HepG2 (cell line): ENCODE data around the gene CTXN1. TPM values are rescaled to one million over a fixed set of nuclear protein-coding genes. Genes with fewer than 3 reads are reported as not detected.
A peak's percentile ranks its signal among the peaks of the same experiment; 100 is the strongest.

Experiments
- GPN1 ChIP-seq: sonication (generic); formaldehyde crosslinking; IDR thresholded peaks from 2 replicates; pipeline ENCODE4 v1.5.1; 2020; ENCODE audit warnings: missing genetic modification reagents, borderline replicate concordance
- HNRNPLL ChIP-seq: fragments of 200-400 bp; formaldehyde crosslinking; IDR thresholded peaks from 2 replicates; pipeline ENCODE4 v1.6.1; 2017; ENCODE audit warnings: mild to moderate bottlenecking, low read depth, low read length; ENCODE audit not compliant: poor library complexity, severe bottlenecking
- MED13 ChIP-seq: sonication (generic); formaldehyde crosslinking; IDR thresholded peaks from 2 replicates; pipeline ENCODE4 v1.5.0; 2020; ENCODE audit warnings: missing genetic modification reagents
- NR2F2 ChIP-seq: IDR thresholded peaks from 2 replicates; pipeline ENCODE4 v1.6.1; 2012; ENCODE audit warnings: low read depth, inconsistent platforms, borderline replicate concordance
- PHF21A ChIP-seq: sonication (generic); formaldehyde crosslinking; IDR thresholded peaks from 2 replicates; pipeline ENCODE4 v1.5.0; 2020; ENCODE audit warnings: mild to moderate bottlenecking, missing genetic modification reagents
- PTBP1 ChIP-seq: fragments of 200-400 bp; formaldehyde crosslinking; IDR thresholded peaks from 2 replicates; pipeline ENCODE4 v1.6.1; 2018; ENCODE audit warnings: low read length, low read depth; ENCODE audit not compliant: poor library complexity, severe bottlenecking
- RBM39 ChIP-seq: fragments of 200-400 bp; formaldehyde crosslinking; IDR thresholded peaks from one replicate; pipeline ENCODE4 v1.6.1; 2018; ENCODE audit warnings: antibody characterized with exemption, mild to moderate bottlenecking, low read depth, low read length; ENCODE audit not compliant: poor library complexity, severe bottlenecking
- TMF1 ChIP-seq: sonication (generic); formaldehyde crosslinking; IDR thresholded peaks from 2 replicates; pipeline ENCODE4 v1.8.1; 2022; ENCODE audit warnings: low read depth, missing genetic modification reagents
- ZNF782 ChIP-seq: sonication (generic); formaldehyde crosslinking; IDR thresholded peaks from 2 replicates; pipeline ENCODE4 v1.4.0; 2020; ENCODE audit warnings: missing genetic modification reagents, mild to moderate bottlenecking, borderline replicate concordance
- ZNF83 ChIP-seq: sonication (generic); formaldehyde crosslinking; IDR thresholded peaks from 2 replicates; pipeline ENCODE4 v1.4.0; 2020; ENCODE audit warnings: missing genetic modification reagents, mild to moderate bottlenecking, borderline replicate concordance
- polyA plus RNA-seq, 8 experiments: library from polyadenylated mRNA; depleted of rRNA in 3 of 8; stranded (reverse) in 7 of 8; unstranded in 1 of 8; fragments of >200 nt; fragmentation: Illumina TruSeq in 4 of 8; extraction: Trizol in 4 of 8; gene quantifications; 2 replicates each; pipeline versions ENCODE4 v1.2.1 to v1.2.3, GENCODE V29; 2011 to 2016; ENCODE audit warnings: low read depth in 4 of 8, missing spikeins in 1 of 8, mixed read lengths in 1 of 8; ENCODE audit not compliant: insufficient read depth in 1 of 8
- total RNA-seq, 5 experiments: library from RNA; depleted of rRNA; stranded (reverse); fragments of >200 nt; fragmentation: Illumina TruSeq; extraction: Trizol; gene quantifications; 2 replicates each; pipeline ENCODE4 v1.2.3, GENCODE V29; 2016; ENCODE audit warnings: low read depth in 1 of 5
- TF ChIP-seq, protein P1 (sequence below): sonication (generic); formaldehyde crosslinking; IDR thresholded peaks from 2 replicates; pipeline ENCODE4 v1.5.1; 2020; ENCODE audit warnings: mild to moderate bottlenecking, missing genetic modification reagents, moderate library complexity
- TF ChIP-seq, protein P2 (sequence below): sonication (generic); formaldehyde crosslinking; IDR thresholded peaks from 2 replicates; pipeline ENCODE4 v1.4.0; 2020; ENCODE audit warnings: mild to moderate bottlenecking, missing genetic modification reagents
- TF ChIP-seq, protein P3 (sequence below): sonication (generic); formaldehyde crosslinking; IDR thresholded peaks from 2 replicates; pipeline ENCODE4 v1.4.0; 2020; ENCODE audit warnings: missing genetic modification reagents, borderline replicate concordance
- TF ChIP-seq, protein P4 (sequence below): sonication (generic); formaldehyde crosslinking; IDR thresholded peaks from 2 replicates; pipeline ENCODE4 v1.4.0; 2020; ENCODE audit warnings: missing genetic modification reagents
- TF ChIP-seq, protein P5 (sequence below): fragments of 450-650 bp; IDR thresholded peaks from 2 replicates; pipeline ENCODE4 v1.6.1; 2017

CTXN1 gene
- total and polyA plus RNA-seq, 2 of the 13 experiments (the other 11 are each of a cell fraction or from before 2014, with no cell fraction given): 0.11 TPM; not detected in 1

DNA sequence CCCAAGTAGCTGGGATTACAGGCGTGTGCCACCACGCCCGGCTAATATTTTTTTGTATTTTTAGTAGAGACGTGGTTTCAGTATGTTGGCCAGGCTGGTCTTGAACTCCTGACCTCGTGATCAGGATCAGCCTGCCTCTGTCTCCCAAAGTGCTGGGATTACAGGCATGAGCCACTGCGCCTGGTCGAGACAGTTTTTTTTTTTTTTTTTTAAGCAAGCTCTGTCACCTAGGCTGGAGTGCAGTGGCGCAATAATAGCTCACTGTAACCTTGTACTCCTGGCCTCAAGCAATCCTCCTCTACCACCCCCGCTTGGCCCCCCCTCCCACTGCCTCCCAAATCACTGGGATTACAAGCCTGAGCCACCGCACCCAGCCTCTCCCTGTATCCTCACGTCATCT lies 28.6 kb downstream of the CTXN1 start (continued):
- TF ChIP-seq, protein P1, sequence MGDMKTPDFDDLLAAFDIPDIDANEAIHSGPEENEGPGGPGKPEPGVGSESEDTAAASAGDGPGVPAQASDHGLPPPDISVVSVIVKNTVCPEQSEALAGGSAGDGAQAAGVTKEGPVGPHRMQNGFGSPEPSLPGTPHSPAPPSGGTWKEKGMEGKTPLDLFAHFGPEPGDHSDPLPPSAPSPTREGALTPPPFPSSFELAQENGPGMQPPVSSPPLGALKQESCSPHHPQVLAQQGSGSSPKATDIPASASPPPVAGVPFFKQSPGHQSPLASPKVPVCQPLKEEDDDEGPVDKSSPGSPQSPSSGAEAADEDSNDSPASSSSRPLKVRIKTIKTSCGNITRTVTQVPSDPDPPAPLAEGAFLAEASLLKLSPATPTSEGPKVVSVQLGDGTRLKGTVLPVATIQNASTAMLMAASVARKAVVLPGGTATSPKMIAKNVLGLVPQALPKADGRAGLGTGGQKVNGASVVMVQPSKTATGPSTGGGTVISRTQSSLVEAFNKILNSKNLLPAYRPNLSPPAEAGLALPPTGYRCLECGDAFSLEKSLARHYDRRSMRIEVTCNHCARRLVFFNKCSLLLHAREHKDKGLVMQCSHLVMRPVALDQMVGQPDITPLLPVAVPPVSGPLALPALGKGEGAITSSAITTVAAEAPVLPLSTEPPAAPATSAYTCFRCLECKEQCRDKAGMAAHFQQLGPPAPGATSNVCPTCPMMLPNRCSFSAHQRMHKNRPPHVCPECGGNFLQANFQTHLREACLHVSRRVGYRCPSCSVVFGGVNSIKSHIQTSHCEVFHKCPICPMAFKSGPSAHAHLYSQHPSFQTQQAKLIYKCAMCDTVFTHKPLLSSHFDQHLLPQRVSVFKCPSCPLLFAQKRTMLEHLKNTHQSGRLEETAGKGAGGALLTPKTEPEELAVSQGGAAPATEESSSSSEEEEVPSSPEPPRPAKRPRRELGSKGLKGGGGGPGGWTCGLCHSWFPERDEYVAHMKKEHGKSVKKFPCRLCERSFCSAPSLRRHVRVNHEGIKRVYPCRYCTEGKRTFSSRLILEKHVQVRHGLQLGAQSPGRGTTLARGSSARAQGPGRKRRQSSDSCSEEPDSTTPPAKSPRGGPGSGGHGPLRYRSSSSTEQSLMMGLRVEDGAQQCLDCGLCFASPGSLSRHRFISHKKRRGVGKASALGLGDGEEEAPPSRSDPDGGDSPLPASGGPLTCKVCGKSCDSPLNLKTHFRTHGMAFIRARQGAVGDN: peak; percentile 50
- TF ChIP-seq ZNF782 (CRISPR knock-in tag) (no peak), NR2F2 (peak; percentile 53; the same call in 1 of the 2 replicates), PTBP1 (no peak), TMF1 (CRISPR knock-in tag) (no peak), MED13 (no peak; the same call in 1 of the 2 replicates), PHF21A (CRISPR knock-in tag) (peak; percentile 50; the same call in 1 of the 2 replicates), GPN1 (CRISPR knock-in tag) (no peak), ZNF83 (CRISPR knock-in tag) (no peak), HNRNPLL (no peak), RBM39 (no peak)
- TF ChIP-seq, protein P2, sequence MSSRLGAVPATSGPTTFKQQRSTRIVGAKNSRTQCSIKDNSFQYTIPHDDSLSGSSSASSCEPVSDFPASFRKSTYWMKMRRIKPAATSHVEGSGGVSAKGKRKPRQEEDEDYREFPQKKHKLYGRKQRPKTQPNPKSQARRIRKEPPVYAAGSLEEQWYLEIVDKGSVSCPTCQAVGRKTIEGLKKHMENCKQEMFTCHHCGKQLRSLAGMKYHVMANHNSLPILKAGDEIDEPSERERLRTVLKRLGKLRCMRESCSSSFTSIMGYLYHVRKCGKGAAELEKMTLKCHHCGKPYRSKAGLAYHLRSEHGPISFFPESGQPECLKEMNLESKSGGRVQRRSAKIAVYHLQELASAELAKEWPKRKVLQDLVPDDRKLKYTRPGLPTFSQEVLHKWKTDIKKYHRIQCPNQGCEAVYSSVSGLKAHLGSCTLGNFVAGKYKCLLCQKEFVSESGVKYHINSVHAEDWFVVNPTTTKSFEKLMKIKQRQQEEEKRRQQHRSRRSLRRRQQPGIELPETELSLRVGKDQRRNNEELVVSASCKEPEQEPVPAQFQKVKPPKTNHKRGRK (CRISPR knock-in tag): no peak
- TF ChIP-seq, protein P3, sequence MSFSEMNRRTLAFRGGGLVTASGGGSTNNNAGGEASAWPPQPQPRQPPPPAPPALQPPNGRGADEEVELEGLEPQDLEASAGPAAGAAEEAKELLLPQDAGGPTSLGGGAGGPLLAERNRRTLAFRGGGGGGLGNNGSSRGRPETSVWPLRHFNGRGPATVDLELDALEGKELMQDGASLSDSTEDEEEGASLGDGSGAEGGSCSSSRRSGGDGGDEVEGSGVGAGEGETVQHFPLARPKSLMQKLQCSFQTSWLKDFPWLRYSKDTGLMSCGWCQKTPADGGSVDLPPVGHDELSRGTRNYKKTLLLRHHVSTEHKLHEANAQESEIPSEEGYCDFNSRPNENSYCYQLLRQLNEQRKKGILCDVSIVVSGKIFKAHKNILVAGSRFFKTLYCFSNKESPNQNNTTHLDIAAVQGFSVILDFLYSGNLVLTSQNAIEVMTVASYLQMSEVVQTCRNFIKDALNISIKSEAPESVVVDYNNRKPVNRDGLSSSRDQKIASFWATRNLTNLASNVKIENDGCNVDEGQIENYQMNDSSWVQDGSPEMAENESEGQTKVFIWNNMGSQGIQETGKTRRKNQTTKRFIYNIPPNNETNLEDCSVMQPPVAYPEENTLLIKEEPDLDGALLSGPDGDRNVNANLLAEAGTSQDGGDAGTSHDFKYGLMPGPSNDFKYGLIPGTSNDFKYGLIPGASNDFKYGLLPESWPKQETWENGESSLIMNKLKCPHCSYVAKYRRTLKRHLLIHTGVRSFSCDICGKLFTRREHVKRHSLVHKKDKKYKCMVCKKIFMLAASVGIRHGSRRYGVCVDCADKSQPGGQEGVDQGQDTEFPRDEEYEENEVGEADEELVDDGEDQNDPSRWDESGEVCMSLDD (CRISPR knock-in tag): no peak
- TF ChIP-seq, protein P4, sequence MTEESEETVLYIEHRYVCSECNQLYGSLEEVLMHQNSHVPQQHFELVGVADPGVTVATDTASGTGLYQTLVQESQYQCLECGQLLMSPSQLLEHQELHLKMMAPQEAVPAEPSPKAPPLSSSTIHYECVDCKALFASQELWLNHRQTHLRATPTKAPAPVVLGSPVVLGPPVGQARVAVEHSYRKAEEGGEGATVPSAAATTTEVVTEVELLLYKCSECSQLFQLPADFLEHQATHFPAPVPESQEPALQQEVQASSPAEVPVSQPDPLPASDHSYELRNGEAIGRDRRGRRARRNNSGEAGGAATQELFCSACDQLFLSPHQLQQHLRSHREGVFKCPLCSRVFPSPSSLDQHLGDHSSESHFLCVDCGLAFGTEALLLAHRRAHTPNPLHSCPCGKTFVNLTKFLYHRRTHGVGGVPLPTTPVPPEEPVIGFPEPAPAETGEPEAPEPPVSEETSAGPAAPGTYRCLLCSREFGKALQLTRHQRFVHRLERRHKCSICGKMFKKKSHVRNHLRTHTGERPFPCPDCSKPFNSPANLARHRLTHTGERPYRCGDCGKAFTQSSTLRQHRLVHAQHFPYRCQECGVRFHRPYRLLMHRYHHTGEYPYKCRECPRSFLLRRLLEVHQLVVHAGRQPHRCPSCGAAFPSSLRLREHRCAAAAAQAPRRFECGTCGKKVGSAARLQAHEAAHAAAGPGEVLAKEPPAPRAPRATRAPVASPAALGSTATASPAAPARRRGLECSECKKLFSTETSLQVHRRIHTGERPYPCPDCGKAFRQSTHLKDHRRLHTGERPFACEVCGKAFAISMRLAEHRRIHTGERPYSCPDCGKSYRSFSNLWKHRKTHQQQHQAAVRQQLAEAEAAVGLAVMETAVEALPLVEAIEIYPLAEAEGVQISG (CRISPR knock-in tag): peak; percentile 54
- TF ChIP-seq, protein P5, sequence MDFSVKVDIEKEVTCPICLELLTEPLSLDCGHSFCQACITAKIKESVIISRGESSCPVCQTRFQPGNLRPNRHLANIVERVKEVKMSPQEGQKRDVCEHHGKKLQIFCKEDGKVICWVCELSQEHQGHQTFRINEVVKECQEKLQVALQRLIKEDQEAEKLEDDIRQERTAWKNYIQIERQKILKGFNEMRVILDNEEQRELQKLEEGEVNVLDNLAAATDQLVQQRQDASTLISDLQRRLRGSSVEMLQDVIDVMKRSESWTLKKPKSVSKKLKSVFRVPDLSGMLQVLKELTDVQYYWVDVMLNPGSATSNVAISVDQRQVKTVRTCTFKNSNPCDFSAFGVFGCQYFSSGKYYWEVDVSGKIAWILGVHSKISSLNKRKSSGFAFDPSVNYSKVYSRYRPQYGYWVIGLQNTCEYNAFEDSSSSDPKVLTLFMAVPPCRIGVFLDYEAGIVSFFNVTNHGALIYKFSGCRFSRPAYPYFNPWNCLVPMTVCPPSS: no peak
